ENCODE measurements around the gene CDK14. TPM values are rescaled to one million over a fixed set of nuclear protein-coding genes. Genes with fewer than 3 reads are reported as not detected.

Gene CDK14
- total RNA-seq, 2 donors from 2014 or later = 5.1 to 5.5 TPM

DNA sequence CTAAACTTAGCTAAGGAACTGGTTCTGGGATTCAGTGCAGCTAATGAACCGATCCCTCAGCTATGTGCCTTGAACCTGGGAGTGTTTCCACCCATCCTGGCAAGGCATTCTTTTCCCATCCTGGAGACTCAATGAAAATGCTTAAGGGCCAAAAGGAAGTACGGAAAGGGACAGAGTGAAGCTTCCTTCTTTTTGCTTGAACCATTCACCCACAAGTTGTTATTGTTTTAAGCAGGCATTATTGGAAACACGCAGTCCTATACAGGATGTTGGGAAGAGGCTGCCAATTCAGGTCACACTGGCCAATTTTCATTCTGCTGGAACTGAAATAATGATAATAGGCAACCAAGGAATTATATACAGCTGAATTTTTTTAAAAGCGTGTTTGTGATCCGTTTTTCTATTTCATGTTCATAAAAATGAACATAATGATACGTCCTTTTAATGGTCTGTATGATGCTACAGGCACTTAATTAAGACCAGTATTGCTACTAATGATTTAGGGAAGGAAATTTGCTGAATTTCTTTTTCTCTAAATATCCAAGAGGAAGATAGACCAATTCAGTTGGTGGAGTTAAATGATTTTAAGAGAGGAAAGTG lies 610.3 kb downstream of the CDK14 start:
- DNase-seq (no peak), ATAC-seq (no peak)
- intact Hi-C loops (cut with DNase I, micrococcal nuclease) = no loop called here

DNA sequence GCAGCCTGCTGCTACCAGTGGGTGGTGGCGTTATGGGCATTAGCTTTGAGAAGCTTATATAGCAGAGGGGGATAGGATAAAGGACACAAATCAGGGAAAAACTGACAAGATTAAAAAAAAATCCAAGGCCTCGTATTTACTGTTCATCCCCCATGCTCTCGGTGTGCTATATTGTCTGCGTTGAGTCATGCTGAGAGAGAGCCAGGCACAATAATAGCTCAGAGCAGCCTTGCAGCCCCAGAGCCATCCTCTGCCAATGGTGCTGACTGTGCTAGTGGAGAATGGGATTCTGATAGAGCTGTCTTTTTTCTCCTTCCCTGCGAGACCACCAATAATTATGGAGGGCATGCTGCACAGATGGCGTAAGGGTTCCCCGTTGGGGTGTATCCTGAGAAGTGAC lies 616.5 kb downstream of the CDK14 start:
- DNase-seq = no peak
- no peak for ATAC-seq
- intact Hi-C loops (cut with DNase I, micrococcal nuclease) = no loop called here

DNA sequence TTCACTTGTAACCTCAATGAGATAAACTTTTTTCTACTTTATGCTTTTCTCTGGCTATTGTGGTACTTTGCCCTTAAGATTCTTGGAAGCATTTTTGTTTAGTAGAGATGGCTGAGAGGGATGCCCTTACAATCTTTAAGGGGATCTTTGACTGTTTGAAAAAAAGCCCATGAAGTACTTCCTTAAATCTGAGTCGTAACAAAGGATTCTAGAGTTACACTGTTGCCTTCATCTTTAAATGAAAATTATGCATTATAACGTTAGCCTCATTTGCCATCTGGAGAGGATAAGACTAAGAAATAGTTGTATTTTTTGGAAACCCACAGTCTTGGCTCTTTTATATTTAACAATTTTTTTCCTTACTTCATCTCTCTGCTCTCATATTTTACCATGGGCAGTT lies 630.3 kb downstream of the CDK14 start:
- ATAC-seq (no peak), DNase-seq (no peak)
- intact Hi-C loops (cut with DNase I, micrococcal nuclease) = no loop called here

DNA sequence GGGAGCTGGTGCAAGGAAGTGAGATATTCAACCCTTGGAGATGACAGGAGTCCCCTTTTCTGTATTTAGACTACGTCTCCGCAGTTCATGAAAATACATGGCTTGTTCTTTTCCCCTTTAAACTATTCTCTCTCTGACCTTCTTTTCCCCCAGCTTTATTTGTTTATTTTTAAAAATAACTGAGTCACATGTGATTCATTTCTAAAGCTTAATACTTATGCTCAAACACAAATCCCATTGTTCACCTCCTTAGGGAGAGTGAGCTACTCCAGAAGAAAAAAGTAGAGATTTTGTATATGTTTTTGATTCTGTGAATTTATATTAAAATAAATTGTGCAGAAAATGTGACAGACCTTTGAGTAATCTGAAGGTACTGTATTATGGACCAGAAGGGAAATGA lies 632.2 kb downstream of the CDK14 start:
- ATAC-seq (no peak), DNase-seq (no peak)
- intact Hi-C loops (cut with DNase I, micrococcal nuclease) = no loop called here

DNA sequence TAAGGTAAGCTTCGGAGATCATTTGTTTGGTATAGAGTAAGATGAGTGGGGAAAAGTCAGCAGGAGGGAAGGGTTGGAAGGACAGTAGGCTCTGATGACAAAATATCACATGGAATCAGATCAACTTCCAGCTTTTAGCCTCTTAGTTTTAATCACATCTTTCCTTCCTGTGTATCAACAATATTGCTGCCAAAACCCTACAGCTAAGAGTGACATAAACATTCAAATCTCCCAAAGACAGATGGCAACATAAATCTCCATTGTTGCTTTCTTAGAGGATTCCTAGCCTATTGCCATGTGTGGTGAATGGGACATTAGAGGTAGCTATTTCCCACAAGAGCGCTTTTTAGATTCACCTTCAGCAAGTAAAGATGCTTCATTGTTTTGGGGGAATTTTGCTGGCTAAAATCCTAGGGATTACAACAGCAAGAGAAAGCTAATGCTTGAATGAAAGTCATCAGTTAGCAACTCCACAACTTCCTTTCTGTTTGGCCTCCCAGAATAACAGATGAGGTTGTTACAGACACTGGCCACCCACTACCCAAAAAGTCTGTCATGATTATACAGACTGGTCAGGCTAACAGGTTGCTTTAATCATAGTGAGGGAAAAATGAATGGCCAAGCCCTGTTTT lies 632.9 kb downstream of the CDK14 start:
- no peak for DNase-seq
- no peak for ATAC-seq

DNA sequence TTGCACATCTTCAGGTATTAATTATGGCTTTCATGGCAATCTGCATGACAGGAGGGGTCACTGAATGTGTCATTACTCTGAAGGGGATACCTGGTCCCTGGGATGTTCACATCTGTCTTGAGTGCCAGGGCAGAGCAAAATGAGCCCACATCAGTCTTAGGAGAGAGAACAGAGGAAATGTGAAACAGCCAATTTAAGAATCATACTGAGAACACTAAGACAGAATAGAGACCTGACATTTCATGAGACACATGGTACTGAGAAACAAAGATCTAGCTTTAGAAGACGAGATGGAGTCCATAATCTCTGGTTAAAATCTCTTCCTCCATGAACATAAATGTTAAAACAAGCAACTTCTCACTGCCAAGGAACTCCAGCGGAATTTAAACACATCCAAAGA lies 634.0 kb downstream of the CDK14 start:
- no peak for DNase-seq
- ATAC-seq = no peak
- intact Hi-C loops (cut with DNase I, micrococcal nuclease) = no loop called here

More for the DNA sequence above, 632.9 kb downstream of the CDK14 start:
- intact Hi-C loops (cut with DNase I, micrococcal nuclease) = no loop called here

DNA sequence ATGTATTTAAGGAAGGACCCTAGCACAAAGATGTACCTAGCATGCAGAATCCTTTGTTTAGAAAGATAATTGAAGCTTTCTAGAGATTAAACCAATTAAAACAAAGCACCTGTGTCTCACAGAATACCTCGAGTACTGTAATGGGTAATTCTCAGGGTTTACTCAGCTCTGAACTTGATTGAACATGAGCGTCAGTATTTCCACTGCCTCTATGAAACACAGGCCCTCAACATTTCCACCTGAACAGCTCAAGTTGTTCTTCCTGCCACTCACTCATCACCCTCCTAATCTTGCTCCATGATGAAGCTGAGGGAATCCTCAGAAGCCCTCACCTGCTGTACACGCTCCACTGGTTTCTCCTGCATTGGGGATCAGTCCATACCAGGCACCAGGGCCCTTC lies 634.4 kb downstream of the CDK14 start:
- ATAC-seq (no peak), DNase-seq (no peak)
- intact Hi-C loops (cut with DNase I, micrococcal nuclease) = no loop called here

DNA sequence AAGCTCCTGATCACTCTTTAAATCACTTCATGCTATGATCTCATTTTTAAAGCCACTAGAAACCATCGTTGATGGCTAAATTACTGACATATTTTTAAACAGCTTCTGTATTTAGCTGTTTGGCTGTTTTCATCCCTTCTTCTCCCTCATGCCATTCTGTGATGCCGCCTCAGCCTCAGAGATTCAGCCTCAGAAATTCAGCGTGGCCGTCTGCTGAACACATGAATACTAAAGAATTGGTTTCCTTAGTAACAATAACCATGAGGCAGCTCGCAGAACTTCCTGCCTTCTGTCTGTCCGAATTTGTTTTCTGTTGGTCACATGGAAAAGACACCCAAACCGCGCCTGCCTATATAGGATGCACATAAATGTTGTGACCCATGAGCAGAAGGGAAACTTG lies 637.1 kb downstream of the CDK14 start:
- DNase-seq = no peak
- intact Hi-C loops (cut with DNase I, micrococcal nuclease) = no loop called here
- no peak for ATAC-seq

DNA sequence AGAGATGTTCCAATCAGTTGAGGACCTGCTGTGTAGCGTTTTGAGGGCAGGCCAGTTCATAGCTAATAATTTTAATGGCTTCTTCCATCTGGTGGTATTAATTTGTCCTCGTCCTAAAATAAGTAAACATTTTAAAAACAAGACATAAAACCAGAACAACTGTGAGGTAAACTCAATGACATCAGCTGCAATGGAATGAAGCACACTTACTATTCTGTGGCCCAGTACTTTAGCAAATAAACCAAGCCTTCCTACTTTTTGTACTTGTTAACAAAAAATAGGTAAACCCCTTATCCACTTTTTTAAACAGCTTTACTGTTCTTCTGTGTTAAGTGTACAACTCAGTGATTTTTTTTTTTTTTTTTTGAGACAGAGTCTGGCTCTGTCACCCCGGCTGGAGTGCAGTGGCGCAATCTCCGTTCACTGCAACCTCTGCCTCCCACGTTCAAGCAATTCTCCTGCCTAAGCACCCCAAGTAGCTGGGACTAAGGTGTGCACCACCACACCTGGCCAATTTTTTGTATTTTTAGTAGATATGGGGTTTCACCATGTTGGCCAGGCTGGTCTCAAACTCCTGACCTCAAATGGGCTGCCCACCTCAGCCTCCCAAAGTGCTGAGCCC lies 639.2 kb downstream of the CDK14 start:
- no peak for DNase-seq
- intact Hi-C loops (cut with DNase I, micrococcal nuclease) = no loop called here
- no peak for ATAC-seq

DNA sequence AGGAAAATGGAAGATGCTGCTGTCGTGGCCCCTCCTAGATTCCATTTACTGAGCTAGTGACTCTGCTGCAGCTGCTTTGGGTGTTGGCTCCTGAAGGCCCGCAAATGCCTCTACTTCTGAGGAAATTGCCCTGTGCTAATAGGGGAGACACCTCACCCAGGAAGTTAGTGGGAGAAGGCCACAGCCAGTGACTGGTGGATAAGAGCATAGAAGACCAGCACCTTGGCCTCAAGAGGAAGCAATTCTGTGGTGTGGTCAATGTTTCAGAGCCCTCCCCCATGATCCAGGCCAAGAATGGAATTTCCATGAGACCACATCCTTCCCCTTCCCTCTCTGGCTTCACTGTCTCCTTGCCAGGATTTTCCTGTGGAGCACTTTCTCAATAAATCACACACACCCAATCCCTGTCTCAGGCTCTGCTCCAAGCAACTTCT lies 643.1 kb downstream of the CDK14 start:
- ATAC-seq = no peak
- intact Hi-C loops (cut with DNase I, micrococcal nuclease) = no loop called here
- DNase-seq = no peak

DNA sequence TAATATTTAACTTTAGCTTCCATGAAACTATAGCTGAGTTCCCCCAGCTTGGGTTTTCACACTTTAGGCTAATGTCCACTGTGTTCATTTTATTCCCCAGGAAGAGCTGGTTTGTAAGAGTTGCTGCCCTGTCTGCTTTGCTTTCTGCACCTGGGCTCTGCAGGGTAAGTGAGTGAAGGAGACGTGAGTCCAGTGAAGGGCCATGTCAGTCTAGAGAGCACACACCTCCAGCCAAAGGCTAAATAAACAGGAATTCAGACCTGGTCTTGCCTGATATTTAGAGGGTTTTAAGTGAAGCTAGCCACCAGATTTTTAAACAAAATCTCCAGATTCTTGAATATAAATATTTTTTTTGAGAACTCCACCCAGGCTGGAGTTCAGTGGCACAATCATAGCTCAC lies 643.7 kb downstream of the CDK14 start:
- DNase-seq (no peak), ATAC-seq (no peak)
- intact Hi-C loops (cut with DNase I, micrococcal nuclease) = no loop called here

DNA sequence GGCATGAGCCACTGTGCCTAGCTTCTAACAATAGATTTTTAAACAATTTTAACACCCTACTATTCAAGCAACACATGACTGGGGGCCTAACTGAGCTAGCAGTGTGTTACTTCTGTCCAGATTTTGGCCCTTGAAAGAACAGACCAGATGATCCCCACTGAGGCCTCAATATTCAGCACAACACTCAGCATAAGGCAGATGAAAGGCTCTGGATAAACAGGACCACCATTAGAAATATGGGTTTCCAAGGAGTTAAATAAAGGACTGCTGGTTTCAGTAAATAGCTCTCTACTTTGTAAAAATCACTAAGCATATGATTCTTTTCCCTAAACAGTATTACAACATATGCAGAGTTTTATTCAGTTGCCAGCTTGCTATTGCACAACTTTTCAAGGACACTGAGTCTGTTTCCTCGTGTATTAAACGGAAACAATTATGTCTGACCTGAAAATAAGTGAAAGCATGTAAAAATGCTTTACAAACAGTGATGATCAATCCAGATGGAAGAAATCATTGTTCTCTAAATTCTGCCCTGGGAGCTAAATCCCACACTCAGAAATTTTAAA lies 644.3 kb downstream of the CDK14 start:
- no peak for ATAC-seq
- no peak for DNase-seq
- intact Hi-C loops (cut with DNase I, micrococcal nuclease) = no loop called here

DNA sequence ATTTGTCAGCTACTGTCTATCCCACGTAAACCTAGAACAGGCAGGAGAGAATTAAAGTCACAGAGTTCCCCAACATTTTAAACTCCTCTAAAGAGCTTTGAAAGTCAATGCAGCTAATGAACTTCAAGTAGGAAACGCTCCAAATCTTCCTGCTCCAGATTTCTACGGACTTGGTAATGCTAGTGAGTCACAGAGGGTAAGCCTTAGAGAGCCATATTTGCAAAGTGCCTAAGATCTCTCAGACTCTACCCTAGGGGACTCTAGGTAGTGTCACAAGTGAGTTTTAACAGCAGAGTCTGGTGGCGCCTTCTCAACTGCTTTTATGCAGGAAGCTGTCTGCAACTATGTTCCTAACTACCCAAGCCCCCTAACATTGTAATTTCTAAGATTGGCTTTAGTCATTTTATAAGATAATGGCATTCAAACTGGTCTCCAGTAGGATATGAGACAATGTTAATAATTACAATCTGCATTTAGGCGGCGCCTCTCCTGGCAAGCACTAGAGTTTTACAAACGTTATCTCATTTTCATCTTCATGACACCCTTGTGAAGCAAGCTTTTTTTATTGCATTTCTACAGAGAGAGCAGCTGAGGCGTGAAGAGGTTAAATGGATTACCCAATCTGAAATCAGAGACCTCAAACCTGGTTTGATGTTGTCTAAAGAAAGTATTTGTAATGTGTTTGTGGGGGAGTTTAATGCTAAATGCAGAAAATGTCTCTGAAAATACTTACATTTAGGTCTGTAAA lies 646.1 kb downstream of the CDK14 start:
- intact Hi-C loops (cut with DNase I, micrococcal nuclease) = no loop called here
- ATAC-seq (no peak), DNase-seq (no peak)

DNA sequence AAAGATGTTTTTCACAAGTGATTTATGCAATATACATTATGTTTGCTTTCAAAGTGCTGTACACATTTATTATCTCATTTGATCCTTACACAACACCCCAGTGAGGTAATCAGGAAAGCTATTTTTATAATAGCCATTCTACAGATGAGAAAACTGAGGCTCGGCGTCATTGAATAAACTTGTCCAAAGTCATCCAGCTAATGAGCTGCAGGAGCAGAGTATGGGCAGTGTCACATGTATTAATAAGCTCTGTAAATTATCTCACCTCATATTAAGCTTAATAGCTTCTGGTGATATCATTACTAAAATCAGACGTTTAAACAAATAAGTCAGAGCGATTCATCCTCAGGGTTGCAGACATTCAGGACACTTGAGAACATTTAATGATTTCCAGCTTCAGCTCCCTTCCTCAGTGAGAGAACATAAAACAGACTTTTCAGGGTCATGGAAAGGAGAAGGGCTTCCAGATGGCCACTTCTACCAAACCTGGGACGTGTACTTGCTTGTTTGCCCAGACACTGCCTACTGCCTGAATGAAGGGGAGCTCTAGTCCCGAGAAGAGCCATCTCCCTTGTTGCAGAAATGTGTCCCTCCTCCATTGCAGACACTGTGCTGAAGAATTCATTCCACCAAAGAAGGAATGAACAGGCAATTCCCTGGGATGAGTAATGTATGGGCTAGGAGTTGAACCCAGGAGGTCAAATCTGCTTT lies 647.6 kb downstream of the CDK14 start:
- intact Hi-C loops (cut with DNase I, micrococcal nuclease) = no loop called here
- ATAC-seq (no peak), DNase-seq (no peak)

DNA sequence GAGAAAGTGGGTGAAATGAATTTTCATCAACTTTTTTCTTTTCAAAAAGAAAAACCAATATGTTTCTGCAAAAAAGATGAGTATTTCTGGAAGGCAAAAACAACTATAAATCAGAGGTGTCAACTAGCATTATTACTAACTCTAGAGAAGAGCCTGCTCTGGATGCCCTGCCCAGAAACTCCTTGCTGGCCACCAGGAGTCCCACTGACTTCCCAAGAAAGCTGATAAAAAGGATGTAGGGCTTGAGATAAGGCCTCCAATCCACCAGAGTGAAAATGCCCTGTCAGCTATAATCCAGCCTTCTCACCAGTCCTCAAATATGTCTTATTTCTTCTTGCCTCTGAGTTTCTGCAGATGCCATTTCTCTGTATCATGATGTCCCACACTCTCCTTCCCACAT lies 651.4 kb downstream of the CDK14 start:
- intact Hi-C loops (cut with DNase I, micrococcal nuclease) = no loop called here
- no peak for ATAC-seq
- DNase-seq = no peak

DNA sequence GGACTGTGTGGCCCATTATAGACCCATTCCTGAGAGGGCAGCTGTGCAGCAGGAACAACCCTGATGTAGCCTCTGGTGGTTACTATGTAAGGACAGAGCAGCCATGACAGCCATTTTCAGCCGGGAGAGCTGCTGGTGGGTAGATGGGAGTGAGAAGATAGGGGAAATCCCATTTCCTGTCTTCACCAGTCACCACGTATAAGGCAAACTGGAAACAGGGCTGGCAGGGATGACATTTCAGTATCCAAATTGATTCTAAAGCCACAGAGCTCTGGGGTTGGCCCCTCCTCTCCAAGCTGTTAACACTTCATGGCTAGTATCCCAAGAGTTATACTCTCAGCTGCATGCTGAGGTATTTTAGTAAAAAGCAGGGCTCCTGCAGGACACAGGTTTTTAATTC lies 652.9 kb downstream of the CDK14 start:
- intact Hi-C loops (cut with DNase I, micrococcal nuclease) = no loop called here
- no peak for ATAC-seq
- DNase-seq = no peak

DNA sequence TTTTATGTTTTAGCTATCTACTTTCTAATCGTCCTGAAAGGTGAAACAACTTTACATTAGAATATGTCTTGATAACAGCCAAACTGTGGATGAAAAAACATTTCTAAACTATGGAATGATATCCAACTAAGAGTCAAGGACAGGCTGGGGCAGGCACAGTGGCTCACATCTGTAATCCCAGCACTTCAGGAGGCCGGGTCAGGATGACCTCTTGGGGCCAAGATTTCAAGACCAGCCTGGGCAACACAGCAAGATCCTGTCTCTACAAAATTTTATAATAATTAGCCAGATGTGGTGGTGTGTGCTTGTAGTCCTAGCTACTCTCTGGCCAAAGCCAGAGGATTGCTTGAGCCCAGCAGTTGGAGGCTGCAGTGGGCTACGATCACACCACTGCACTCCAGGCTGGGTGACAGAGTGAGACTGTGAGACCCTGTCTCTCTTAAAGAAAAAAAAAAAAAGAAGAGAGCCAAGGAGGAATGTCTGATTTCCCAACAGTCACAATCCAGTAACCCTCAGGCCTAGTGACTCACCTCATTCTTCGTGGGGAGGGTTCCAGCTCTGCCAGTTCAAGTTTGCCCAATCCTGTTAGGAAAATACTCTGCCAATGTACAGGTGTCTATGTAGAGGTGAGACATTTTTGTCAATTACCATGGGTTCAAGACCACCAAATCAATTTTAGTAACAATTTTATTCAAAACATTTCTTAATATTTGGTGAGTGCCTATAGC lies 653.5 kb downstream of the CDK14 start:
- ATAC-seq (no peak), DNase-seq (no peak)
- intact Hi-C loops (cut with DNase I, micrococcal nuclease) = no loop called here

DNA sequence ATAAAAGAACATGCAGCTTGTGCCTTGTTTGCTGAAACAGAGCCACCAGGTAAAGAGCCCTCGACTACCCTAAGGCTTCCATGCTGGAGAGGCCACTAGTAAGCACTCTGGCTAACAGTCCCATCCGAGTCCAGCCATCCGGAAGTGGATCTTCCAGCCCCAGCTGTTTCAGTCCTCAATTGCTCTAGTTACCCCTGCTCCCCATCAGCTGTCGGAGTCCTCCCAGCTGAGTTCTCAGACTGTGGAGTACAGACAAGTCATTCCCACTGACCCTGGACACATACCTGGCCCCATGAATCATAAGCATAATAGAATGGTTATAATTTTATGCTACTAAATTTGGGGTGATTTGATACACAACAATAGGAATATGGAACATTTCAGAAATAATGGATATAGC lies 654.6 kb downstream of the CDK14 start:
- intact Hi-C loops (cut with DNase I, micrococcal nuclease) = no loop called here
- ATAC-seq = no peak
- no peak for DNase-seq

DNA sequence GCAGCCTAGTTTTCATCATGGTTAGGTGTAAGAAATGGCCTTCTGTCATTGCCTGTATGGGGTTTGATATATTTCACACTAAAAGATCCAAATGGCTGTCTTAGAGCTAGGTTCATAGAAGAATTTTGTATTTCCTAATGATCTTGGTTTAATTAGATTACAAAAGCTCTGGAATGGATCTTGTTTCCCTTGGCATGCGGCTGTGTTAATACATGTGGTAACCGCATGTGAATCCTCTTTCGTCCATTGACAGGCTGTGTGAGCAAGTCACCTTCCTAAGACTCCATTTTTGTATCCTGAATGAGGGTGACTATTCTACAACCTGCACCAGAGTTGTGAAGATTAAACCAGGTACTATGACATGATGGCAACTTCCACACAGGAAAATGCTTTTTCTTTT lies 655.8 kb downstream of the CDK14 start:
- ATAC-seq = no peak
- DNase-seq = no peak
- intact Hi-C loops (cut with DNase I, micrococcal nuclease) = no loop called here

Measured in left colon (tissue), 2 donors.